OCI-LY7 (cell line): ENCODE data around the gene ADAM12.

Experiments used
- EZH2phosphoT487 ChIP-seq: fragments of 200-600 bp; sonication (generic); IDR thresholded peaks from 2 replicates; pipeline ENCODE4 v1.6.1; 2018; ENCODE audit warnings: low read depth, borderline replicate concordance, mild to moderate bottlenecking, mixed run types, antibody characterized with exemption, low read length, moderate library complexity, mixed read lengths
- TF ChIP-seq, protein P1 (sequence below): fragments of 200-600 bp; sonication (generic); conservative IDR thresholded peaks from 2 replicates; pipeline ENCODE4 v1.5.1; 2014; ENCODE audit warnings: mild to moderate bottlenecking, antibody characterized with exemption, low read length, moderate library complexity, mixed read lengths

DNA sequence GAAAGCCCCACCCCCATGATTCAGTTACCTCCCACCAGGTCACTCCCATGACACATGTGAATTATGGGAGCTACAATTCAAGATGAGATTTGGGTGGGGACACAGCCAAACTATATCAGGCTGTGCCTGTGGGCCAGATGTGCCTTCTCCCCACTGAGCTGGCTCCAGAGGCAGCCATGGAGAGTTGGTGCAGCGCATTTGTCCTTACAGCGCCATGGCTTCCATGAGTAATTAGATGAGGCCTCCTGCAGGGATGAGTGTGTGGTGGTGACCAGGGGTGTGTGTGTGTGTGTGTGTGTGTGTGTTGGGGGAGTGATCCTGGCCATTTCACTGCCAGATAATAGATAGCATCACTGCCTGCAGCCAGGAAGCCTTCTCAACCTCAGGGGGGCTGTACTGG, 397.3 kb downstream of the ADAM12 start:
- TF ChIP-seq, protein P1, sequence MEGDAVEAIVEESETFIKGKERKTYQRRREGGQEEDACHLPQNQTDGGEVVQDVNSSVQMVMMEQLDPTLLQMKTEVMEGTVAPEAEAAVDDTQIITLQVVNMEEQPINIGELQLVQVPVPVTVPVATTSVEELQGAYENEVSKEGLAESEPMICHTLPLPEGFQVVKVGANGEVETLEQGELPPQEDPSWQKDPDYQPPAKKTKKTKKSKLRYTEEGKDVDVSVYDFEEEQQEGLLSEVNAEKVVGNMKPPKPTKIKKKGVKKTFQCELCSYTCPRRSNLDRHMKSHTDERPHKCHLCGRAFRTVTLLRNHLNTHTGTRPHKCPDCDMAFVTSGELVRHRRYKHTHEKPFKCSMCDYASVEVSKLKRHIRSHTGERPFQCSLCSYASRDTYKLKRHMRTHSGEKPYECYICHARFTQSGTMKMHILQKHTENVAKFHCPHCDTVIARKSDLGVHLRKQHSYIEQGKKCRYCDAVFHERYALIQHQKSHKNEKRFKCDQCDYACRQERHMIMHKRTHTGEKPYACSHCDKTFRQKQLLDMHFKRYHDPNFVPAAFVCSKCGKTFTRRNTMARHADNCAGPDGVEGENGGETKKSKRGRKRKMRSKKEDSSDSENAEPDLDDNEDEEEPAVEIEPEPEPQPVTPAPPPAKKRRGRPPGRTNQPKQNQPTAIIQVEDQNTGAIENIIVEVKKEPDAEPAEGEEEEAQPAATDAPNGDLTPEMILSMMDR: no peak
- no peak for TF ChIP-seq EZH2phosphoT487
